ENCODE data around the gene KCTD7.
"Not testable (repeated sequence)": the region's sequence is repeated elsewhere in the genome, so short reads cannot be mapped to it uniquely, and the experiment has no call there.

KCTD7 gene

DNA sequence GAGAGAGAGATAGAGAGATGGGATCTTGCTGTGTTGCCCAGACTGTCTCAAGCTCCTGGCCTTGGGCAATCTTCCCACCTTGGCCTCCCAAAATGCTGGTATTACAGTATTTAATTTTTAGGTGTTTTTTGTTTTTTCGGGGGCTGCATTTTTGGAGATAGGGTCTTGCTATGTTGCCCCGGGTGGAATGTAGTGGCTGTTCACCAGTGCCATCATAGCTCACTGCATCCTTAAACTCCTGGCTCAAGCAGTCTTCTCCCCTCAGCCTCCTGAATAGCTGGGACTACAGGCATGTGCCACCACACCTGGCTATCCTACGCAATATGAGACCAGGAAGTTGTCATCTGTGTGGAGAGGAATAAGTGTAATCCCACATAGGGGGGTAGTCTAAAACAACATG lies 42.4 kb downstream of the KCTD7 start:
- no peak overlapping the region for H3K4me2 ChIP-seq (ENCODE audit: low read length)
- H3K27me3 ChIP-seq (ENCODE audit: control insufficient read depth, low read length): no peaks in the 10 kb centered on the region
- peaks cover 32% of the 10 kb centered on the region for H3K79me2 ChIP-seq (ENCODE audit: control insufficient read depth, low read length)
- H3K27ac ChIP-seq (ENCODE audit: low read depth, low read length): no peak overlapping the region
- H3K36me3 ChIP-seq (ENCODE audit: control insufficient read depth, low read length): peaks cover 11% of the 10 kb centered on the region; the same call in 1 of the 2 replicates
- H3K4me3 ChIP-seq (ENCODE audit: low read length): no peak overlapping the region
- no peaks in the 10 kb centered on the region for H3K9me2 ChIP-seq (replicated peaks; ENCODE audit: control insufficient read depth, low read length)
- H4K20me1 ChIP-seq (ENCODE audit: control insufficient read depth, insufficient read depth, low read depth, low read length): peaks cover 5% of the 10 kb centered on the region; the same call in 1 of the 2 replicates
- H3F3A ChIP-seq (ENCODE audit: control insufficient read depth, insufficient read depth): peaks cover 6% of the 10 kb centered on the region
- no peak for TF ChIP-seq EZH2phosphoT487 (IDR thresholded peaks at IDR 0.05; ENCODE audit: borderline replicate concordance, low read length)
- TF ChIP-seq, protein P1, sequence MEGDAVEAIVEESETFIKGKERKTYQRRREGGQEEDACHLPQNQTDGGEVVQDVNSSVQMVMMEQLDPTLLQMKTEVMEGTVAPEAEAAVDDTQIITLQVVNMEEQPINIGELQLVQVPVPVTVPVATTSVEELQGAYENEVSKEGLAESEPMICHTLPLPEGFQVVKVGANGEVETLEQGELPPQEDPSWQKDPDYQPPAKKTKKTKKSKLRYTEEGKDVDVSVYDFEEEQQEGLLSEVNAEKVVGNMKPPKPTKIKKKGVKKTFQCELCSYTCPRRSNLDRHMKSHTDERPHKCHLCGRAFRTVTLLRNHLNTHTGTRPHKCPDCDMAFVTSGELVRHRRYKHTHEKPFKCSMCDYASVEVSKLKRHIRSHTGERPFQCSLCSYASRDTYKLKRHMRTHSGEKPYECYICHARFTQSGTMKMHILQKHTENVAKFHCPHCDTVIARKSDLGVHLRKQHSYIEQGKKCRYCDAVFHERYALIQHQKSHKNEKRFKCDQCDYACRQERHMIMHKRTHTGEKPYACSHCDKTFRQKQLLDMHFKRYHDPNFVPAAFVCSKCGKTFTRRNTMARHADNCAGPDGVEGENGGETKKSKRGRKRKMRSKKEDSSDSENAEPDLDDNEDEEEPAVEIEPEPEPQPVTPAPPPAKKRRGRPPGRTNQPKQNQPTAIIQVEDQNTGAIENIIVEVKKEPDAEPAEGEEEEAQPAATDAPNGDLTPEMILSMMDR (IDR thresholded peaks at IDR 0.05; ENCODE audit: low read depth, low read length, poor library complexity, severe bottlenecking): no peak
- 0 out of 2 replicates have a peak, but pooled peaks cover 6% of the 10 kb centered on the region for H3K4me1 ChIP-seq (ENCODE audit: control insufficient read depth, low read length)
- no peaks in the 10 kb centered on the region for H3K9me3 ChIP-seq (ENCODE audit: control insufficient read depth, insufficient read depth, low read length)

GRCh38 chr7:66671486-66671885 lies 42.8 kb downstream of the KCTD7 start:
- not testable (repeated sequence) for H3K4me2 ChIP-seq (ENCODE audit: low read length); H3F3A ChIP-seq (ENCODE audit: control insufficient read depth, insufficient read depth); H3K4me3 ChIP-seq (ENCODE audit: low read length); H3K27ac ChIP-seq (ENCODE audit: low read depth, low read length); H3K27me3 ChIP-seq (ENCODE audit: control insufficient read depth, low read length); H3K9me3 ChIP-seq (ENCODE audit: control insufficient read depth, insufficient read depth, low read length); H3K9me2 ChIP-seq (replicated peaks; ENCODE audit: control insufficient read depth, low read length); H3K4me1 ChIP-seq (ENCODE audit: control insufficient read depth, low read length); H4K20me1 ChIP-seq (ENCODE audit: control insufficient read depth, insufficient read depth, low read depth, low read length)
- H3K36me3 ChIP-seq (ENCODE audit: control insufficient read depth, low read length): peaks cover 11% of the 10 kb centered on the region; the same call in 1 of the 2 replicates
- peaks cover 31% of the 10 kb centered on the region for H3K79me2 ChIP-seq (ENCODE audit: control insufficient read depth, low read length)

GRCh38 chr7:66672432-66673123 lies 43.9 kb downstream of the KCTD7 start:
- H3K9me3 ChIP-seq (ENCODE audit: control insufficient read depth, insufficient read depth, low read length); H4K20me1 ChIP-seq (ENCODE audit: control insufficient read depth, insufficient read depth, low read depth, low read length); H3K4me2 ChIP-seq (ENCODE audit: low read length); H3K4me1 ChIP-seq (ENCODE audit: control insufficient read depth, low read length); H3K27ac ChIP-seq (ENCODE audit: low read depth, low read length); H3K27me3 ChIP-seq (ENCODE audit: control insufficient read depth, low read length); H3K4me3 ChIP-seq (ENCODE audit: low read length); H3K9me2 ChIP-seq (replicated peaks; ENCODE audit: control insufficient read depth, low read length): not testable (repeated sequence)
- Histone ChIP-seq H3K36me3 (ENCODE audit: control insufficient read depth, low read length) (peaks cover 11% of the 10 kb centered on the region; the same call in 1 of the 2 replicates), H3K79me2 (ENCODE audit: control insufficient read depth, low read length) (peaks cover 22% of the 10 kb centered on the region), H3F3A (ENCODE audit: control insufficient read depth, insufficient read depth) (peaks cover 11% of the 10 kb centered on the region)

- not testable (repeated sequence) for H3K4me3 ChIP-seq (ENCODE audit: low read length); H3K27ac ChIP-seq (ENCODE audit: low read depth, low read length); H3K9me2 ChIP-seq (replicated peaks; ENCODE audit: control insufficient read depth, low read length); H4K20me1 ChIP-seq (ENCODE audit: control insufficient read depth, insufficient read depth, low read depth, low read length); H3K4me2 ChIP-seq (ENCODE audit: low read length); H3K9me3 ChIP-seq (ENCODE audit: control insufficient read depth, insufficient read depth, low read length); H3K27me3 ChIP-seq (ENCODE audit: control insufficient read depth, low read length)
- peaks cover 26% of the 10 kb centered on the region for H3K79me2 ChIP-seq (ENCODE audit: control insufficient read depth, low read length)
- H3K36me3 ChIP-seq (ENCODE audit: control insufficient read depth, low read length): peaks cover 11% of the 10 kb centered on the region; the same call in 1 of the 2 replicates
- peaks cover 11% of the 10 kb centered on the region for H3F3A ChIP-seq (ENCODE audit: control insufficient read depth, insufficient read depth)
- peaks cover 11% of the 10 kb centered on the region for H3K4me1 ChIP-seq (ENCODE audit: control insufficient read depth, low read length)
Measured at GRCh38 chr7:66673124-66673640, 44.5 kb downstream of the KCTD7 start.
